ENCODE data around the gene FBXO40.
A peak's percentile ranks its signal among the peaks of the same experiment; 100 is the strongest.
"Not testable (repeated sequence)": the region's sequence is repeated elsewhere in the genome, so short reads cannot be mapped to it uniquely, and the experiment has no call there.

Gene FBXO40

GRCh38 chr3:121592856-121593702 is at the start of gene FBXO40:
Gene FBXO40 (plus strand): TSS chr3:121593379. CDS start chr3:121620576, 27,197 bp downstream.
- no peak for DNase-seq

- DNase-seq = no peak
Observed at GRCh38 chr3:121545049-121545573, 48.1 kb upstream of the FBXO40 start.

GRCh38 chr3:121545574-121546455 is 47.4 kb upstream of the FBXO40 start, which contains the start of gene POLQ:
Gene POLQ (minus strand): TSS chr3:121545988. CDS start chr3:121545877, 111 bp downstream.
- peak; percentile 83 for DNase-seq

GRCh38 chr3:121552379-121552778 is 40.8 kb upstream of the FBXO40 start:
- no peak for DNase-seq

- no peak for DNase-seq
Observed at GRCh38 chr3:121552797-121553196, 40.4 kb upstream of the FBXO40 start.

- DNase-seq = no peak
Observed at GRCh38 chr3:121557426-121557934, 35.7 kb upstream of the FBXO40 start.

- DNase-seq = no peak
Observed at GRCh38 chr3:121562148-121562547, 31.0 kb upstream of the FBXO40 start.

GRCh38 chr3:121566773-121567172 is 26.4 kb upstream of the FBXO40 start:
- DNase-seq = no peak

GRCh38 chr3:121567649-121568048 is 25.5 kb upstream of the FBXO40 start, which contains the start of gene ARGFX:
Gene ARGFX (plus strand): TSS chr3:121567949. CDS start chr3:121570714, 2,765 bp downstream.
- no peak for DNase-seq

- no peak for DNase-seq
Observed at GRCh38 chr3:121574449-121574848, 18.7 kb upstream of the FBXO40 start.

GRCh38 chr3:121581691-121582090 is 11.5 kb upstream of the FBXO40 start:
- no peak for DNase-seq

GRCh38 chr3:121584418-121584817 is 8.8 kb upstream of the FBXO40 start:
- DNase-seq = no peak

GRCh38 chr3:121593806-121594205 is 627 bp downstream of the FBXO40 start:
- not testable (repeated sequence) for DNase-seq

- no peak for DNase-seq
Observed at GRCh38 chr3:121594850-121595249, 1.7 kb downstream of the FBXO40 start.

- DNase-seq = no peak
Observed at GRCh38 chr3:121595765-121596406, 2.7 kb downstream of the FBXO40 start.

GRCh38 chr3:121598564-121598963 is 5.4 kb downstream of the FBXO40 start:
- no peak for DNase-seq

- DNase-seq = not testable (repeated sequence)
Observed at GRCh38 chr3:121599900-121600299, 6.7 kb downstream of the FBXO40 start.

- no peak for DNase-seq
Observed at GRCh38 chr3:121601212-121601812, 8.1 kb downstream of the FBXO40 start.

GRCh38 chr3:121604759-121605158 is 11.6 kb downstream of the FBXO40 start:
- DNase-seq = no peak

- no peak for DNase-seq
Observed at GRCh38 chr3:121606106-121606505, 12.9 kb downstream of the FBXO40 start.

GRCh38 chr3:121619691-121620090 is 26.5 kb downstream of the FBXO40 start:
- DNase-seq = no peak

GRCh38 chr3:121621491-121621890 is 28.3 kb downstream of the FBXO40 start:
- DNase-seq = no peak

All from activated CD8-positive, alpha-beta memory T cell treated with anti-CD3 and anti-CD28 coated beads, Interleukin-2, amount 50 U/mL, for 4 hours (primary cell).